Measurements from ENCODE around the gene USP34. TPM values are rescaled to one million over a fixed set of nuclear protein-coding genes. Genes with fewer than 3 reads are reported as not detected.

The USP34 gene
- total and polyA plus RNA-seq, 7 donors: 40.2 to 71.5 (median 54.0) TPM

GRCh38 chr2:61262699-61263098, 208.2 kb downstream of the USP34 start:
- 95 to 96% (median 95%) methylated on average over 5 of the region's 5 CpGs for WGBS, 3 donors
- Histone ChIP-seq H3K27me3 (ENCODE audit: insufficient read depth in 3 of 3, low read length in 2 of 3) (no peaks in the 10 kb centered on the region), H3K4me3 (no peak overlapping the region), H3K4me1 (no peaks in the 10 kb centered on the region), H3K9me3 (no peaks in the 10 kb centered on the region), H3K27ac (no peak overlapping the region), H3K36me3 (ENCODE audit: insufficient read depth in 1 of 2, low read depth in 1 of 2) (peaks cover 2 to 80% of the 10 kb centered on the region in 2 donors)
- ATAC-seq (no peak), DNase-seq (no peak)
- no peak for TF ChIP-seq CTCF (IDR thresholded peaks at IDR 0.05)
- intact Hi-C loops (cut with DNase I): no loop called here

- H3K27me3 ChIP-seq (ENCODE audit: insufficient read depth in 3 of 3, low read length in 2 of 3): no peaks in the 10 kb centered on the region
- intact Hi-C loops (cut with DNase I): no loop called here
- WGBS, 3 donors: 78 to 91% (median 79%) methylated on average over 7 of the region's 7 CpGs
- no peaks in the 10 kb centered on the region for H3K9me3 ChIP-seq
- no peak overlapping the region for H3K27ac ChIP-seq
- no peak overlapping the region for H3K4me3 ChIP-seq
- peaks cover 2 to 92% of the 10 kb centered on the region in 2 donors for H3K36me3 ChIP-seq (ENCODE audit: insufficient read depth in 1 of 2, low read depth in 1 of 2)
- ATAC-seq: peak in 1 of 4 donors; percentile 28
- no peak for DNase-seq
- TF ChIP-seq CTCF (IDR thresholded peaks at IDR 0.05): no peak
- no peaks in the 10 kb centered on the region for H3K4me1 ChIP-seq
Measured at GRCh38 chr2:61257446-61257845, 213.4 kb downstream of the USP34 start.

- Histone ChIP-seq H3K27ac (no peak overlapping the region), H3K36me3 (ENCODE audit: insufficient read depth in 1 of 2, low read depth in 1 of 2) (peaks cover 2 to 88% of the 10 kb centered on the region in 2 donors), H3K4me1 (no peaks in the 10 kb centered on the region), H3K27me3 (ENCODE audit: insufficient read depth in 3 of 3, low read length in 2 of 3) (no peaks in the 10 kb centered on the region), H3K4me3 (no peak overlapping the region), H3K9me3 (no peaks in the 10 kb centered on the region)
- DNase-seq (no peak), ATAC-seq (peak in 3 of 4 donors; percentile 81 to 92 (median 85))
- intact Hi-C loops (cut with DNase I): no loop called here
- no peak for TF ChIP-seq CTCF (IDR thresholded peaks at IDR 0.05)
- 97 to 99% (median 98%) methylated on average over 5 of the region's 5 CpGs for WGBS, 3 donors
Measured at GRCh38 chr2:61255580-61256437, 215.1 kb downstream of the USP34 start.

GRCh38 chr2:61254536-61254935, 216.4 kb downstream of the USP34 start:
- intact Hi-C loops (cut with DNase I): no loop called here
- ATAC-seq (no peak), DNase-seq (no peak)
- H3K27ac ChIP-seq: no peak overlapping the region
- H3K36me3 ChIP-seq (ENCODE audit: insufficient read depth in 1 of 2, low read depth in 1 of 2): peaks cover 1 to 94% of the 10 kb centered on the region in 2 donors
- H3K27me3 ChIP-seq (ENCODE audit: insufficient read depth in 3 of 3, low read length in 2 of 3): no peaks in the 10 kb centered on the region
- no peaks in the 10 kb centered on the region for H3K4me1 ChIP-seq
- no peak overlapping the region for H3K4me3 ChIP-seq
- WGBS, 3 donors: 95 to 98% (median 98%) methylated on average over 5 of the region's 5 CpGs
- TF ChIP-seq CTCF (IDR thresholded peaks at IDR 0.05): no peak
- H3K9me3 ChIP-seq: no peaks in the 10 kb centered on the region

All from psoas muscle (tissue), 8 donors.